ENCODE measurements around the gene LTBP1. TPM values are rescaled to one million over a fixed set of nuclear protein-coding genes. Genes with fewer than 3 reads are reported as not detected.

LTBP1 gene
- total RNA-seq, 1 experiment from 2014 or later = 10.3 TPM

DNA sequence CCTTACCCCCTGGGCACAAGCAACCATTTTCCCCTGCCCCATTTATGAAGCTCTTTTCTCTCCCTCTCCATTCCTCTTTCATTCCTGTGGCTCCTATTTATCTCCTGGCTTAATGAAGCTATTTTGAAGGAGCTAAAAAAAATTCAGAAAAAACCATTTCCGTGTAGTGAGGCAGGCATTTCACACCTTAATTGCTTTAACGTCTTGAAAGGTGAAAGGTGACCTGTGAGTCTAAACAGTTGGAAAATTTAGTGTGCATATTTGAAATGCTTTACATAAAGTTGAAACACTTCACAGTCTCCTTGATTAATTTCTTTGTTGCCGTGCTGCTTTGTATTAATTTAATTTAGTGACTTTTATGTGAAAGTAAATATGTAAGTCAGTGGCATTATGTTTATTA is 83.6 kb downstream of the LTBP1 start:
- Histone ChIP-seq H3K4me3 (no peak overlapping the region), H3K27ac (no peak overlapping the region), H3F3A (ENCODE audit: insufficient read depth, low read depth) (no peaks in the 10 kb centered on the region), H3K4me1 (replicated peaks; ENCODE audit: insufficient read depth) (no peaks in the 10 kb centered on the region), H3K27me3 (ENCODE audit: insufficient read depth, low read depth) (no peaks in the 10 kb centered on the region), H3K79me2 (ENCODE audit: low read depth) (no peaks in the 10 kb centered on the region), H4K20me1 (ENCODE audit: insufficient read depth) (no peaks in the 10 kb centered on the region), H3K4me2 (no peak overlapping the region), H3K9me3 (ENCODE audit: insufficient read depth, low read depth) (no peaks in the 10 kb centered on the region), H3K36me3 (ENCODE audit: low read depth) (no peaks in the 10 kb centered on the region), H2AFZ (no peak overlapping the region), H3K9me2 (ENCODE audit: insufficient read depth) (no peaks in the 10 kb centered on the region)
- CTCF ChIA-PET = no interaction called here
- DNase-seq = no peak
- intact Hi-C loops (cut with micrococcal nuclease; ENCODE audit: unreplicated experiment) = loop anchor here (5.0 kb wide), 1 partner anchor 478 kb away; no protein-coding TSS in a partner anchor
- no TSS peak for BruUV-seq (replicated peaks)
- POLR2A ChIA-PET (ENCODE audit: unreplicated experiment) = no interaction called here
- TF ChIP-seq, protein P1, sequence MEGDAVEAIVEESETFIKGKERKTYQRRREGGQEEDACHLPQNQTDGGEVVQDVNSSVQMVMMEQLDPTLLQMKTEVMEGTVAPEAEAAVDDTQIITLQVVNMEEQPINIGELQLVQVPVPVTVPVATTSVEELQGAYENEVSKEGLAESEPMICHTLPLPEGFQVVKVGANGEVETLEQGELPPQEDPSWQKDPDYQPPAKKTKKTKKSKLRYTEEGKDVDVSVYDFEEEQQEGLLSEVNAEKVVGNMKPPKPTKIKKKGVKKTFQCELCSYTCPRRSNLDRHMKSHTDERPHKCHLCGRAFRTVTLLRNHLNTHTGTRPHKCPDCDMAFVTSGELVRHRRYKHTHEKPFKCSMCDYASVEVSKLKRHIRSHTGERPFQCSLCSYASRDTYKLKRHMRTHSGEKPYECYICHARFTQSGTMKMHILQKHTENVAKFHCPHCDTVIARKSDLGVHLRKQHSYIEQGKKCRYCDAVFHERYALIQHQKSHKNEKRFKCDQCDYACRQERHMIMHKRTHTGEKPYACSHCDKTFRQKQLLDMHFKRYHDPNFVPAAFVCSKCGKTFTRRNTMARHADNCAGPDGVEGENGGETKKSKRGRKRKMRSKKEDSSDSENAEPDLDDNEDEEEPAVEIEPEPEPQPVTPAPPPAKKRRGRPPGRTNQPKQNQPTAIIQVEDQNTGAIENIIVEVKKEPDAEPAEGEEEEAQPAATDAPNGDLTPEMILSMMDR (conservative IDR thresholded peaks at IDR 0.05) = no peak
- TF ChIP-seq EZH2 (IDR thresholded peaks at IDR 0.05; ENCODE audit: low read depth) = no peak

DNA sequence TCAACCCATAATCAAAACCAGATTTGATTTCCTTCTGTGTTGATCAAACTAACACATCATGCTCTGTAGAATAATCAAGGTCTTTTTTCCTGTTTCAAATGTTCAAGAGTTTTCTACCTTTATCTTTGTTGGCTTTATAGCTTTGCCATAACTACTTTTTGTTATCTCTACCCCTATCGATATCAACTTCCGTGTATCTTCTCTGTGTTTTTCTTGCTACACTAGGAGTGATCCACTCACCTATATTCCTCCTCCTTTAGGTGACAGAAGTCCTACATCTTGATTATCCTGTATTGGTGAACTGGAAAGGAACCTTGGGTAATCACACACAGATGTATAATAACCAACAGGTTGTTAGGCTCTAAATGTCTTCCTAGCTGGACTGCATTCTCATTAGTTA is 85.5 kb downstream of the LTBP1 start:
- POLR2A ChIA-PET (ENCODE audit: unreplicated experiment) = interaction anchor here (0.6 kb wide), 1 partner anchor 259 kb away, joined by 3 read pairs; no protein-coding TSS in a partner anchor

GRCh38 chr2:33033606-33034081 is 86.9 kb downstream of the LTBP1 start:
- intact Hi-C loops (cut with micrococcal nuclease; ENCODE audit: unreplicated experiment) = loop anchor here (1.0 to 5.0 kb wide), 5 partner anchors 87 to 481 kb away; partner anchors contain the start of gene LTBP1

More for the DNA sequence above, 85.5 kb downstream of the LTBP1 start:
- Histone ChIP-seq H3K9me3 (ENCODE audit: insufficient read depth, low read depth) (no peaks in the 10 kb centered on the region), H3K4me1 (replicated peaks; ENCODE audit: insufficient read depth) (no peaks in the 10 kb centered on the region), H3K27me3 (ENCODE audit: insufficient read depth, low read depth) (no peaks in the 10 kb centered on the region), H3K4me3 (no peak overlapping the region), H3F3A (ENCODE audit: insufficient read depth, low read depth) (no peaks in the 10 kb centered on the region), H2AFZ (no peak overlapping the region), H3K4me2 (no peak overlapping the region), H3K9me2 (ENCODE audit: insufficient read depth) (no peaks in the 10 kb centered on the region), H4K20me1 (ENCODE audit: insufficient read depth) (no peaks in the 10 kb centered on the region), H3K36me3 (ENCODE audit: low read depth) (no peaks in the 10 kb centered on the region), H3K79me2 (ENCODE audit: low read depth) (no peaks in the 10 kb centered on the region), H3K27ac (no peak overlapping the region)
- no peak for DNase-seq
- intact Hi-C loops (cut with micrococcal nuclease; ENCODE audit: unreplicated experiment) = loop anchor here (5.0 kb wide), 1 partner anchor 480 kb away; no protein-coding TSS in a partner anchor
- CTCF ChIA-PET = no interaction called here
- no peak for TF ChIP-seq EZH2 (IDR thresholded peaks at IDR 0.05; ENCODE audit: low read depth)
- TF ChIP-seq, protein P1 (conservative IDR thresholded peaks at IDR 0.05) = no peak
- no TSS peak for BruUV-seq (replicated peaks)

More at GRCh38 chr2:33033606-33034081, 86.9 kb downstream of the LTBP1 start:
- Histone ChIP-seq H4K20me1 (ENCODE audit: insufficient read depth) (no peaks in the 10 kb centered on the region), H3K27ac (no peak overlapping the region), H3K27me3 (ENCODE audit: insufficient read depth, low read depth) (no peaks in the 10 kb centered on the region), H2AFZ (no peak overlapping the region), H3K4me2 (no peak overlapping the region), H3K4me1 (replicated peaks; ENCODE audit: insufficient read depth) (no peaks in the 10 kb centered on the region), H3K9me3 (ENCODE audit: insufficient read depth, low read depth) (no peaks in the 10 kb centered on the region), H3F3A (ENCODE audit: insufficient read depth, low read depth) (no peaks in the 10 kb centered on the region), H3K79me2 (ENCODE audit: low read depth) (no peaks in the 10 kb centered on the region), H3K9me2 (ENCODE audit: insufficient read depth) (no peaks in the 10 kb centered on the region), H3K36me3 (ENCODE audit: low read depth) (no peaks in the 10 kb centered on the region), H3K4me3 (no peak overlapping the region)
- no TSS peak for BruUV-seq (replicated peaks)
- ChIA-PET POLR2A (ENCODE audit: unreplicated experiment) (interaction anchor here (0.7 kb wide), 1 partner anchor 505 kb away, joined by 6 read pairs; no protein-coding TSS in a partner anchor), CTCF (interaction anchor here (0.6 to 1.1 kb wide), 11 partner anchors 10 to 1578 kb away, joined by 3 to 9 read pairs (median 5); no protein-coding TSS in a partner anchor)
- no peak for DNase-seq
- TF ChIP-seq EZH2 (IDR thresholded peaks at IDR 0.05; ENCODE audit: low read depth) = no peak
- TF ChIP-seq, protein P1 (conservative IDR thresholded peaks at IDR 0.05) = peak; percentile 69
